ENCODE results near the gene ZFAND4.
"Not testable (repeated sequence)": the region's sequence is repeated elsewhere in the genome, so short reads cannot be mapped to it uniquely, and the experiment has no call there.

Gene ZFAND4

GRCh38 chr10:45672181-45673073, at the start of gene ZFAND4:
TSS of gene ZFAND4 (minus strand) at chr10:45672772. CDS start at chr10:45663725, 9,047 bp downstream.
- in situ Hi-C loops (cut with HindIII; ENCODE audit: low sequenced_read_pairs), result loop anchor here (25.0 kb wide), 1 partner anchor 185 kb away; no protein-coding TSS in a partner anchor
- peak; percentile 22 for TF ChIP-seq CTCF (IDR thresholded peaks at IDR 0.05; ENCODE audit: low read depth, low read length, missing control alignments)
- DNase-seq (ENCODE audit: low read depth), result peak; percentile 90
- H3K4me3 ChIP-seq (ENCODE audit: low read depth, low read length), result peak within 1 kb of the TSS; percentile 79

- in situ Hi-C loops (cut with HindIII; ENCODE audit: low sequenced_read_pairs); DNase-seq (ENCODE audit: low read depth): not testable (repeated sequence)
These were observed 48.9 kb upstream of the ZFAND4 start for GRCh38 chr10:45721503-45721902.

GRCh38 chr10:45717642-45718041, 45.1 kb upstream of the ZFAND4 start:
- H3K4me3 ChIP-seq (ENCODE audit: low read depth, low read length); DNase-seq (ENCODE audit: low read depth); in situ Hi-C loops (cut with HindIII; ENCODE audit: low sequenced_read_pairs): not testable (repeated sequence)

More at GRCh38 chr10:45721503-45721902, 48.9 kb upstream of the ZFAND4 start:
- not testable (repeated sequence) for H3K4me3 ChIP-seq (ENCODE audit: low read depth, low read length)

GRCh38 chr10:45717053-45717452, 44.5 kb upstream of the ZFAND4 start:
- H3K4me3 ChIP-seq (ENCODE audit: low read depth, low read length); DNase-seq (ENCODE audit: low read depth); in situ Hi-C loops (cut with HindIII; ENCODE audit: low sequenced_read_pairs): not testable (repeated sequence)

DNA sequence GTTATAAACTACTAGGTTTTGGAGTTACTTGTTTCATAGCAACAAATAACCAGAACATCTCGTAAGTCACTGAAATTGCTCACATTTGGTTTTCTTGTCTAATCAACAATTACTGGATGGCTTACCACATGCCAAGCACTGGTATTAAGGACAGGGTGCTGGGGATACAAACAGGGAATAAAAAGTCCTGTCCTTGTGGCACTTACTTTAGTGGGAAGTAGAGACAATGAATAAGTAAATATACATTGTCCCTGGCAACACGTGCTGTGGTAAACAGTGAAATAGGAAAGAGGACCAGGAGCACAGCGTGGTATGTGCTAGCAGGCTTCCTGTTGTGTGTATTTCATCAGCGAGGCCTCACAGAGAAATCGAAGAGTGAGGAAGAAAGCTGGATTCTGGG, 38.7 kb upstream of the ZFAND4 start:
- H3K4me3 ChIP-seq (ENCODE audit: low read depth, low read length); in situ Hi-C loops (cut with HindIII; ENCODE audit: low sequenced_read_pairs); DNase-seq (ENCODE audit: low read depth): not testable (repeated sequence)

GRCh38 chr10:45710200-45710796, 37.7 kb upstream of the ZFAND4 start:
- DNase-seq (ENCODE audit: low read depth); in situ Hi-C loops (cut with HindIII; ENCODE audit: low sequenced_read_pairs); H3K4me3 ChIP-seq (ENCODE audit: low read depth, low read length): not testable (repeated sequence)

GRCh38 chr10:45678467-45678866, 5.9 kb upstream of the ZFAND4 start:
- in situ Hi-C loops (cut with HindIII; ENCODE audit: low sequenced_read_pairs); DNase-seq (ENCODE audit: low read depth): not testable (repeated sequence)

GRCh38 chr10:45675388-45675787, 2.8 kb upstream of the ZFAND4 start:
- DNase-seq (ENCODE audit: low read depth), result no peak
- H3K4me3 ChIP-seq (ENCODE audit: low read depth, low read length), result no peak overlapping the region
- in situ Hi-C loops (cut with HindIII; ENCODE audit: low sequenced_read_pairs), result no loop called here
- TF ChIP-seq CTCF (IDR thresholded peaks at IDR 0.05; ENCODE audit: low read depth, low read length, missing control alignments), result no peak

More at GRCh38 chr10:45678467-45678866, 5.9 kb upstream of the ZFAND4 start:
- H3K4me3 ChIP-seq (ENCODE audit: low read depth, low read length), result not testable (repeated sequence)

DNA sequence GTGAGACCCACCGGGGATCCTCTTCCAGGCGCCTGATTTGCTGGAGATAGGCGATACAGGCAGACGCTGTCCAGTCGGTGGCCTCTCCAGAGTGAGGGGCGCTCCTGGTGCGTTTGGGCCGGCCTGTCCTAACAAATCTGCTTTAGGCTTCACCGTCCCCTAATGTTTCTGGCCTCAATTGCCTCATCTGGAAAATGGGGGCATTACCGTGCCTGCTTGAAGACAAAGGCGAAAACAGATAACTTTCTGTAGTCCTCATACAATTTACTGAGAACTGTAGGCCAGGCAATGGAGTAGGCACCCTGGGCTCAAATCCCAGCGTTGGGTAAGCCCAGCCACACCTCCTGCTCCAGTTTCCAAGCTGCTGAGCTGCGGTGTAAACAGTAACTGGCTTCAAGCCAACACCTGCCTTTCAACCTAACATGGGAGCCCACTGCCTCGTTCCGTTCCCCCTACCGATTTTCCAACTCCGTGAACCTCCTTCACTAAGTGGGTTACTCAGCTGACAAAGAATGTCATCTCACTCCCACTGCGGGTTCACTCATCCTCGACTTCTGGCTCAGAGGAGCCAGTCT, 589 bp upstream of the ZFAND4 start:
- H3K4me3 ChIP-seq (ENCODE audit: low read depth, low read length), result peak overlapping the region; percentile 79
- no peak for DNase-seq (ENCODE audit: low read depth)
- in situ Hi-C loops (cut with HindIII; ENCODE audit: low sequenced_read_pairs), result loop anchor here (25.0 kb wide), 1 partner anchor 186 kb away; no protein-coding TSS in a partner anchor
- no peak for TF ChIP-seq CTCF (IDR thresholded peaks at IDR 0.05; ENCODE audit: low read depth, low read length, missing control alignments)

DNA sequence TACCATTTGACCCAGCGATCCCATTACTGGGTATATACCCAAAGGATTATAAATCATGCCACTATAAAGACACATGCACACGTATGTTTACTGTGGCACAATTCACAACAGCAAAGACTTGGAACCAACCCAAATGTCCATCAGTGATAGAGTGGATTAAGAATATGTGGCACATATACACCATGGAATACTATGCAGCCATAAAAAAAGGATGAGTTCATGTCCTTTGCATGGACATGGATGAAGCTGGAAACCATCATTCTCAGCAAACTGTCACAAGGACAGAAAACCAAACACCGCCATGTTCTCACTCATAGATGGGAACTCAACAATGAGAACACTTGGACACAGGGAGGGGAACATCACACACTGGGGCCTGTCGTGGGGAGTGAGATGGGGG, 1.3 kb downstream of the ZFAND4 start:
- not testable (repeated sequence) for DNase-seq (ENCODE audit: low read depth); H3K4me3 ChIP-seq (ENCODE audit: low read depth, low read length)
- in situ Hi-C loops (cut with HindIII; ENCODE audit: low sequenced_read_pairs), result loop anchor here (25.0 kb wide), 1 partner anchor 184 kb away; no protein-coding TSS in a partner anchor

GRCh38 chr10:45669897-45670296, 2.7 kb downstream of the ZFAND4 start:
- not testable (repeated sequence) for DNase-seq (ENCODE audit: low read depth); H3K4me3 ChIP-seq (ENCODE audit: low read depth, low read length)
- in situ Hi-C loops (cut with HindIII; ENCODE audit: low sequenced_read_pairs), result loop anchor here (25.0 kb wide), 1 partner anchor 183 kb away; no protein-coding TSS in a partner anchor
